ENCODE measurements around the gene MRPS15.

GRCh38 chr1:36486093-36486438, 21.9 kb upstream of the MRPS15 start:
- no peak for TF ChIP-seq CTCF (IDR thresholded peaks at IDR 0.05)
- no peak for TF ChIP-seq POLR2A (IDR thresholded peaks at IDR 0.05)
- no peak for TF ChIP-seq EP300 (IDR thresholded peaks at IDR 0.05)
